NCI-H2107 treated with DMSO at 0.1 percent for 48 hours (cell line): ENCODE data around the gene GPR26.

ENCODE experiments used
- DNase-seq: peaks from one replicate; lab custom pipeline; 2025; ENCODE audit not compliant: unreplicated experiment; lab: John Stamatoyannopoulos, UW

Gene GPR26

DNA sequence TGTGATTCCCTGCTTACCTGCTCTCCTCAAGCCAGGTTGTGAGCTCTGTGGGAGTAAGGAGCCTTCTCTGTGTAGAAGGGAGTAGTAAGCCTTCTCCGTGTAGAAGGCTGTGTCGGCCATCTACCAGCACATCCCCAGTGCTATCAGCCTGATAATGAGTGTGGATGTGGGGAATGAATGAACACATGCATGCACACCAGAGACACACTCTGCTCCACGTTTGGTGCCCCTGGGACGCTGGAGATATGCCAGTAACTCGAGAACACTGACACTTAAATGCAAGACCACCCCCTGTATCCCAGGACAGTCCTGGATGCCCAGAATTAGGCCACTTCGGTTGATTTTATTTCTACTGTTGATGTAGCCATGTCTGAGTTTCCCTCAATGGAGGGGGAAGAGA lies 21.1 kb upstream of the GPR26 start:
- no peak for DNase-seq

DNA sequence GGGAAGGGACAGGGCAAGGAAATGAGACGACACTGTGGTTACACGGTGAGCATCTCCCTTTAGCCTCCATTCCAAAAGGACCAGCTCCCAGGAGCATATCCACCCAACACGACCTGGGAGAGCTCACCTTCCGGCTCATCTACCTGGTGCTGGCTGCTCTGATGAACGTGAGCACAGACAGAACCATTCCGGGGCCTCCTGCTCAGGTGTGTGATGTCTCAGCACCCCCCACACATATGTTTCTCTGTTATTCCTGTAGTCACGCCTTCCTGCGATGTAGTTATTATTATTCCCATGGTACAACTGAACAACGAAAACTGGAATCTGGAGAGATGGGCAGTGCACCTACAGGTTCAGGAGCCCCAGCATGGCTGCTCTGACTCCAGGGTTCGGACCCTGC lies 20.5 kb upstream of the GPR26 start:
- no peak for DNase-seq

DNA sequence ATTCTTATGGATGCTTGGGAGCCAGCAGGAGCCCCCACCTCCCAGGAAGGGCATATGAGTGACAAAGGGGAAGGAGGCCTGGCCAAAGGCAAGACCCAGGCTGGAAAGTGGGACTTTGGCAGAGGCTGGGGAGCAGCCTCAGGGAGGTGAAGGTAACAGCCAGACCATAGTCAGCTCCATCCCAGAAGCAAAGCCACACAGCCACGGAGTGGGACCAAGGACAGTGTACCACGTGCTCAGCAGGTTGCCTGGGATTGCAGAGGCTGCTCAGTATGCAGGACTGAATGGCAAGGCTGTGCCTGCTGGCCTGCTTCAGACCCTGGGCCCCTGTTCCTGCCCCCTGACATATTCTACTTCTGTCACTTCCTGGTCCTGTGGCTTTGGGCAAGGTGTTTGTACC lies 17.6 kb upstream of the GPR26 start:
- DNase-seq = no peak

DNA sequence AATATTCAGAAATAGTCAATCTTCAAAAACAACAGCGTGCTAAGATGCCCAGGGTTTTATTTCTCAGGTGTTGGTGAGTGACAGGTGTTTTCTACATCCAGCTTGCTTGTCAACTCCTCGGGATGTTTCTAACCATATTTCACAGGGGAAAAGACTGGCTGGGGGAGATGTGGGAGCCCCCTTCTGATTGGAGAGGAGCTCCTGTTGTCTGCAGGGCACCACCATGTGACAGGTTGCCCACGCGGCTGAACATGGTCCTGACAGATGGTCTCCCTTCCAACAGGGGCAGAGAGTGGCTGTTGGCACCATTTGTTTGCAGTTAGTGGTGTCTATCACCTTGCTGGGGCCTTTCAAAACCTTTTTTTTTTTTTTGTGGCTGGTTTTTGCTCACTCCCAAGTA lies 16.5 kb upstream of the GPR26 start:
- no peak for DNase-seq

DNA sequence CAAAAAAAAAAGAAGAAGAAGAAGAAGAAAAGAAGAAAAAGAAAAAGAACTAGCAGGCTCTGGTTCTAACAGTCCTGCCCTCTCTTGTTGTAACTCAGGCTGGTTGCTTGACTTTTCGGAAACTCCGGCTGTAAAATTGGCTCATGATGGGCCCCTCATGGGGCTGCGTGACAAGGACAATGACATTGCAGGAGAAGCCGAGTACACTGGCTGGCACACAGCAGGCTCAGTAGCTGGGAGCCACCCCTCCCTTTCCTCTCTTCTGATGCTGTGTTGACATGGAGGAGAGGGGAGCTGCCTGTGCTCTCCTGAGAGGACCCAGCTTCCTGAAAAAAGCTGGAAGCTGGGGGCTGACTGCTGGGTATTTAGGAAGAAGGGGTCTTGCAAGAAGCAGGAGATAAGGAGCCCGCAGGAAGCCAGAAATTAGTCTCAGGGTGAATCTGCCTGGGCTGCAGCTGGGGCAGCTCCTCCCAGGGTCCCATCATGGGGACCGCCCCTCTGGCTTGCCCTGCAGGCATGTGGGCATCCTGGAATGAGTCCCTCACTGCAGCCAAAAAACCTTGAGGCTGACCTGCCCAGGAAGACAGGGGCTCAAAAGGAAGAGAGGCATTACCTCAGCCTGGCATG lies 14.6 kb upstream of the GPR26 start:
- DNase-seq = no peak

DNA sequence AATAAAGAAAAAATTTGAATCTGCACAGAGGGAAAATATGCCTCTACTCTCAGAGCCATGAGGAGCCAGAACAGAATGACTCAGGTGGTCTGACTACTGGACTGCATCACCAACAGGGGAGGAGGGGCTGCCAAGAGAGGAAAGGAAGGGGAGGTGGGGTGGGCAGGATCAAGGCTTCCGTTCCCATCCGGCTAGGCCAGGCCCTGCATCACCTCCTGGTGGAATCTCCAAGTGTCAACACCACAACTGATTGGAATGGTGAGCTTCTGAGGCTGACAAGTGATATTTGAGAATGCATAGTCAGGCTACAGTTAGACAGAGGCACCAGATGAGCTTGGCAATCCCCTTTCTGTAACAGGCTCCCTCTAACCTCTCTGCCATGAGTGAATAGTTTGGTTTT lies 10.4 kb upstream of the GPR26 start:
- no peak for DNase-seq

DNA sequence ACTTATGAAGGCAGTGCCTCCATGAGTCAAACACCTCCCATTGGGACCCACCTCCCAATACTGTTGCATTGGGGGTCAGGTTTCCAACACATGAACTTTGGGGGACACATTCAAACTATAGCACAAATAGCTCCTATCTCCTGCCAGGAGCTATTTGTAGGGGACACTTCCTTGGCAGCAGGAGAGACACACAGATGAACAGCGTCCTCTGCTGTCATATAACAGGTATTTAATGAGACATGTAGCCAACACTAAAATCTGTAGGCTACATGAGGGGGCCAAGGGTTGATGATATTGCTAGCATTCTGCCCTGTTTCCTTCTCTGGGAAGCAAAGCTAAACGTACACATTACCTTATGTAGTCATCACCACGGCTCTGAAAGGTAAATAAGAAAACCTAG lies 2.6 kb upstream of the GPR26 start:
- DNase-seq = no peak

DNA sequence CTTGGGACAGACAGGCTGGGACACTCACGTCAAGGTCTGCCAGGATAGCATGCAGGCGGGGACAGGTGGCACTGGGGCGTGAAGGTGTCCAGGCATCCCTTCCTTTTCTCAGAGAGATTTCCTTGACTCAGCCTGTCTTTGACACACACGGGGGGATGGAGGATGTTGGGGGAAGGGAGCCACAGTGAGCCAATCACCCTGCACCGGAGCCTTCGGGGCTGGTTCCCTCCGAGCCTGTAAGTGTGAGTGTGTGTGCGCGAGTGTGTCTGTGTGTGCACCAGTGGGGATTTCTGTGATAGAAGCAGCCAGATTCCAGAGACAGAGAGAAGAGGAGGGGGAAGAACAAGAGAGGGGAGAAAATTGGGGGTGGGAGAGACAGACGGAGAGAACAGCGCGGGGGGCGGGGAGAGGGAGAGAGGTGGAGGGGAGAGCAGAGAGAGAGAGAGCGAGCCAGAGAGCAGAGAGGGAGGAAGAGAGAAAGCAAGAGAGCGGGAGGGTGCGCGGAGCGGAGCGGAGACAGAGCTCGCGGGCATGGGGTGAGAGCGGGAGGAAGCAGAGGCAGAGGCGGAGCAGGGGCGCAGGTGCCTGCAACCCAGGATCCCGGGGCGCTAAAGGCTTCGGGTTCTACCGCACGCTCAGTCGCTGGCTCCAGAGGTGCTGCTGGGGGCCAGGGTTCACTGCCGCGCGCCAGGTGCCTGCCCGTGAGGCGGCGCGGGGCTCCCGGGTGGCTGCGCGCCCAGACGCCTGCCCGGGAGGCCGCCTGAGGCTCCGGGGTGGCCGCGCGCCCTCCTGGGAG lies 466 bp upstream of the GPR26 start:
- no peak for DNase-seq

DNA sequence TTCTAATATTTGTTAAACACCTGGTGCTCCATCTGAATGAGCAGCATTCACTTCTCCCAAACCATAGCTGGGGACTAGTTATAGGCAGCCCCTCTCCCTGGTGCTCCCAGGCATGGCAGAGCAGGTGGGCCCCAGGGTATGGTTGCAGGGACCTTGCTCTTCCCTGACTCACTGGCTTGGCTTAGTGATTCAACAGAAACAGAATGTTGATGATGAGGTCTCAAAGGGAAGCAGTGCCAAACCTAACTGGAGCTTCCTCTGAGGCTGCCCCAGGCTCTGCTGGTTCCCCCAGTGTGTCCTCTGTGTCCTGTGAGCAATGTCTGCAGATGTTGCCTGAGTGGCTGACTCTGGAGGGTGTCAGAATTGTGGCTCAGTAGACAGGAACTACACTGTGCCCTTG lies 3.7 kb downstream of the GPR26 start:
- no peak for DNase-seq

DNA sequence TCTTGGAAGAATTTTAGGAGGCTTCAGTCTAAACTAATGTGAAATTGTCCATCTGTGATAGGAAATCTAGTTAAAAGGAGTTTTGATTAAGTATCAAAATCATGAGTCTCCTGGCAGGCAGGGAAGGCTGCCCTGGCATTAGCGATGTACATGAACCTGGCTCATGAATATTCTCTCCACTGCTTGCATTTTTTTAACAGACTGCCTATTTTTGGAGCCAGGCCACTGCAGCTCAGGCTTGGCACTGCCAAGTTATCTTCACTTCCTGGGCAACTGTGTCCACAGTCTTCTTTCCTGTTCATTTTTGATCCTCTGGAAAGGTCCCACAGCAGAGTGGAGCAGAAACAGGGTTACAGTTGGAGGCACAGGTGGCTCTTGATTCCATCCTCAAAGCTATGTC lies 7.0 kb downstream of the GPR26 start:
- no peak for DNase-seq

DNA sequence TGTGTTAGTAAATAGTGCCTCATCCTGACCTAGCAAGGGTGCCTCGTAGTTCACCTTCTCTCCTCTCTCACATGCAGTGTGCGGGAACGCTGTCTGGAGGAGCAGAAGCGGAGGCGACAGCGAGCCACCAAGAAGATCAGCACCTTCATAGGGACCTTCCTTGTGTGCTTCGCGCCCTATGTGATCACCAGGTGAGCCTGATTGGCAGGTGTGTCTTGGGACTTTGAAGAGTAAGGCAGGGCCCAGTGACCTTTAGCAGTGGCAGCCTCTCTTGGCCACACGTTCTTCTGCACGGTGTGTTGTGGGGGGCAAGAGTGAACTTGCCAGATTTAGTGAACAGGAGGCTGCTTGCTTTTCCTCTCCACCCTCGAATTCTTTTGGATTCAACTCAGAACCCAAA lies 8.6 kb downstream of the GPR26 start:
- no peak for DNase-seq

DNA sequence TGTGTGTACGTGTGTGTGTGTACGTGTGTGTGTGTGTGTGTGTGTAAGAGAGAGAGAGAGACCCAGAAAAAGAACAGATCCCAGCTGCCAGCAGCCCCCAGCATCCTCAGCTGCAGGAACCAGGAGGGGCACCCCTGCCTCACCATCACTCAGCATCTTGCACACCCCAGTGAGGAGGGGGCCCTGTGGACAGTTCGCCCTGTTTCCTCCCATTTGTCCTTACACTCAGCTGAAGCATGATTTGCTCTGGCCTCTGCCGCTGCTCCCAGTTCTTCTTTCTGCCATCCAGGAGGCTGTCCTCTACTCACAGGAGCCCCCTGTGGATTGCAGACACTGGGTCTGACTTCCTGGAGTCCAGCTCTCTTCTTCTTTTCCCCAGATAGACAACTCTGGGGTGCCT lies 9.7 kb downstream of the GPR26 start:
- DNase-seq = no peak

DNA sequence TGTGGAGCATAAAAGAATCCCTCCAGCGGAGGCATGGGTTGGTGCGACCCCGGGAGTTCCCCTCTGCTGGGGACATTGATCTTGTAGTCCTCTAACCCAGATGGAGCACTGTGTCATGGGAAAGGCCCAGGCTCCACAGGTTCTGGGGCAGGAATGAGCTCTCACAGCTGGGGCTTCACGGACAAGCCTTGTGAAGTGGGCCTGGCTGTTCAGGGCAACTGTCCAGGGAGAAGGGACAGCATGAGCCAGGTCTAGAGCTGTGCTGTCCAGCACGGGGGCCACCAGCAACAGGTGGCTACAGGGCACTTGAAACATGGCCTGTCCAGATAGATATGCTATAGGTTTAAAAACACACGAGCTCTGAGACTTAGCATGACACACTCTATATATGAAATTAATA lies 11.4 kb downstream of the GPR26 start:
- no peak for DNase-seq

DNA sequence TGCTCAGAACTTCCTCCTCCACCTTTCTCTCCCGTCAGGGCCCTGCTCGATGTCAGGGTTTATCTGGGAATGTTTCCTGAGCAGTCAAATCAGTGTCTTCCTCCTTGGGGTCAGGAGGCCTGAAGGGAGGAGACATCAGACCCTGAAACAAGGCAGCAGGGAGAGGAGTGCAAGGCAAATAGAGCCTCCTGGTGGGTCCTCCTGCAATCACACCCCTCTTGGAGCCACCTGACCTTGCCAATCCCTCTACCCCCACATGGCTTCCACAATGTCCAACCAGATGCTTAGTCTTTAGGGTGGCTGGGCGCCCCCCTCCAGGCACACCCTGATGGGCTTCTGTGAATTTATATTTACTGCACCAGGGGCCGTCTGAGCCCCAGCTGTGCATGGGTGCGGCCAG lies 12.2 kb downstream of the GPR26 start:
- no peak for DNase-seq

DNA sequence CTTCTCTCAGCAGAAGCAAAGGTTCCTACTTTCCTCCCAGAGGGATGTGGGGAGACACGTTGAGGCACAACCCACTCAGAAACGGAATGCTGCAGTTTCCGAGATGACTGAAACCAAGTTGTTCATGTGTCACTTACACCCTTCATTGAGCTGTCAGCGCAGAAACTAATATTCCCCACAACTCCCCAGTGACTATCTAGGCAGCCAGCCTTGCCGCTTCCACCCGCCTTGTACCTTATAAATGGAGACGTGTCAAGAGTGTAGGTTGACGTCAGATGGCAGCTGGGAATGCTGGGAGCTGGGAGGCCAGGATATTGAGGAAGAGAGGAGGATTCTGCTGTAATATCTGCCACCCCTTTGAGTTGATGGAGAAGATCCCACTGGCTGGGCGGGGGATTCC lies 15.1 kb downstream of the GPR26 start:
- no peak for DNase-seq

DNA sequence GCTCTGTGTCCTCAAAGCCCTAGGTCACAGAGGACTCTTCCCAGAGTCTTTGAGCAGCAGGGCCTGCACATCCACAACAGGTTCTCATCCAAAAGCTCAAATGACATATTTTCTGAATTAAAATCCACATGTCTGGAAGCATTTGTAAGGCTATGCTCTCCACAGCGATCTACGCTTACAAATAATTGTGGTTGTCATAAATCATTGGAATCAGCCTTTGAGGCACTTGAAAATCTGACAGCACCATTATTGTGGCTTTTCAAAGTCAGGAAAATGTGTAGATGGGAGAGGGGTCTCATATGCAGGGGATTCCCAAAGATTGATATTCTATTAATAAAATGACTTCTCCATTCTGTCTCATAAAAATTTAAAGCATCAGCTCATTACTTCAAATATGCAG lies 16.3 kb downstream of the GPR26 start:
- DNase-seq = no peak

DNA sequence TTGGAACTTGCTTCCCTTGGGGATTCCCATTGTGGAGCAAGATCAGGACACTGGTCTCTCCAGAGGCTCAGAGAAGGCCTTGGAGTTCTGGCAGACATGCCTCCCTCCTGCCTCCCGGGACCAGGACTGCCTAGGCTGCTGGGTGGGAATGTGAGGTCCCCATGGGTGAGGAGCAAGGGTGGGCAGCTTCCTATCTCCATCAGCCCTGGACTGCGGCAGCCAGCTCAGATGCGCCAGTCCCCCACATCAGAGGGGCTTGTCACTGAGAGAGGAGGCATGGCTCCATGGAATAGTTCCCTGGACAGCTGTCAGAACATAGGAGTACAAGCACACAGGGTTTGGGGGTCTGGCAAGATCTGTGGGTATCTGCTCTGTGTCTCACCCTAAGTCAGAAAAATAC lies 17.3 kb downstream of the GPR26 start:
- DNase-seq = no peak

DNA sequence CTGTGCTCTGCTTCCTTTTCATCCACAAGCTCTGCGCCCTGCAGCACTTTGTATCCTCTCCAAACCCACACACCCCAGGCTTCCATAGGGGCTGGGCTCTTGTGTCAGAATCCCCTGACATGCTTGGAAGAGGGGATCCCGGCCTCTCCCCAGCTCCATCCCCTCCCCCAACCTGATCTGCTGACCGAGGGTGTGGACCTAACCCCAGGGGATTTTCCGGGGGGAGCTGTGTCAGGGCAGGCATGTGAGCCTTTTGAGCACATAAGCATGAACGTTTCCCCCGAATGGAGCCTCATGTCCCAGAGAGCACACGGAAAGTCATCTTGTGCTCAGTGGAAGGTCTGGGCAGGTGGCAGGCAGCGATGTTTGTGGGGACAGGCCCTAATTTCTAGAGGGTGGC lies 17.7 kb downstream of the GPR26 start:
- no peak for DNase-seq

DNA sequence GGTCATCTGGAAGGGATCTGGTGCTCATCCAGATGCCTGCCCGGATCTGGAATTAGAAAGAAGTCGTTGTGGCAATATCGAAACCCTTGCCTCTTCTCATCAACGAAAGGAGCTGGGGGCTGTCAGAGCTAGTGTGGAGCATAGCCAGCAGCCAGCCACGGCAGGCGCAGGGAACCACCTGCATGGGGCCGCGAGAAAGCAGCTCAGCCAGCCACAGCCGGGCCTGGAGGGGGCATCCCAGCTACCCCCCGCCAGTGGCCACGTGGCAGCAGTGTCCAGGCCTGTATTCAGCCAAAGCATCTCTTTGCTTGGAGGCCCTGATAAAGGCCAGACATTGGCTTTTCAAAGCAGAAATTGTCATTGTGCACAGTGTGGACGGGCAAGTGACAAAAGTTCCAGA lies 19.1 kb downstream of the GPR26 start:
- DNase-seq = no peak

DNA sequence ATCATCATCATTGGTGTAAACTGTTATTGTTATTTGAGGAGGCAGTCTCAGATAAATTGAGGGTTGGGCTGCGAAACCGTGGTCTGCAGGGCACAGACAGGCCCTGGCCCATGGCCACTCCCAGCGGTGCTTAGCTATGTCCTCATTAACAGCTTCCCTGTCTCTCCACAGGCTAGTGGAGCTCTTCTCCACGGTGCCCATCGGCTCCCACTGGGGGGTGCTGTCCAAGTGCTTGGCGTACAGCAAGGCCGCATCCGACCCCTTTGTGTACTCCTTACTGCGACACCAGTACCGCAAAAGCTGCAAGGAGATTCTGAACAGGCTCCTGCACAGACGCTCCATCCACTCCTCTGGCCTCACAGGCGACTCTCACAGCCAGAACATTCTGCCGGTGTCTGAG lies 21.6 kb downstream of the GPR26 start:
- DNase-seq = no peak

DNA sequence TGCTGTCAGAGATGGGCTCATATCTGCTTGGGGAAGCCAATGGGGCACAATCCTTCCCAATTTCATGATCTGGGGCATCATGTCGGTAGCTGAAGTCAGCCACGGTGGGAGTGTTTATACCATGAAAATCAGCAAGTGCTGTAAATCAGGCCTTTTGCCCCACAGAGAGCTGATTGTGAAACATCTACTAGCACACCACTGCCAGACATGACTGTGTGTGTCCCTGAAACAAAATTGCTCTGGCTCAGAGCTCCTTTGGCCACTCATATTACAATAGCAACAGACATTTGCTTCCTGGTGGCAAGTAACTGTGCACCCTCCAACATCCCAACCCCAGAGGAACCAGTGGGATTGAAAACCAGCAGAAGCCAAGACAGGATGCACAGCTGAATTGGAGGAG lies 23.7 kb downstream of the GPR26 start:
- DNase-seq = no peak

DNA sequence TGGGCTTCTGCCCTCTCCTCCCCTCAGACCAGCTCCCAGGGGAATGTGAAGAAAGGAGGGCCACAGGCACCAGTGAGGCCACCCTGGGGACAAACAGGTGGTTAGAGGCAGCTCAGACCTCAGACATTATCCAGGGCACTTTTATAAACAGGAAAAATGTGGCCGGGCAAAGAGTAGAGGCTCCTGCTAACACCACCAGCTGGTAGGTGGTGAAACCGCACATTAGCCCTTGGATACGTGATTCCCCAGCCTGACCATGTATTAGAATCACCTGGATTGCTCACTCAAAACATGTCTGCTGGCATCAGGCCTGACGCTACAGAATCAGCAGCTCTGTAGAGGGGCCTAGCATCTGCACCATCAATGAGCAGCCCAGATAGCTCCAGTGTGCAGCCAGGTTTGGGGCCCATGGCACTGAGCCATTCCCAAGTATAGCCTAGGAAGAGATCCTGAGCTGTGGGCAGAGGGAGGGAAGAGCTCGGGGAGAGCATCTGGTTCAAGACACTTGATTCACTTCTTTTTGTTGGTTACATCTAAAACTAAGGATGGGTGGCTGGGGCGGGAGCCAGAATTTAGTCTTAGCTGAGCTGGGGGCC lies 37.1 kb downstream of the GPR26 start:
- no peak for DNase-seq

DNA sequence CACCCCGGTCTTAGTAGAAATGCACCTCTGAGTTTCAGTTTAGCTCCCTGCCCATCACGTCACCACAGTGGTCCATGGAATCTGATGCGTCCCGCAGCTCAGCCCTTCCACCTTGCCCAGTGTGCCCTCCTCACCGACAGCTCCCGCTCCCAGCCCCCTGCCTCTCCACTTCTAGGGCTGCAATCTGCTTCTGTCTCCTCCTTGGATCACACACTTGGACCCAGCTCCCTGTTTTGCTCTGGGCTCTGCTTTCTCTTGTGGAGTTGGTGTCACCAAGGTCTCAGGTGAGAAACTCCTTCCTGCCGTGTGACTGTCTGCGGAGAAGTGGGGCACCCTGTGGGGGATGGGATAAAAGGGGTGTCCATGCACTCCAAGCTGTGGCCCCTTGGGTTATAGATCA lies 37.9 kb downstream of the GPR26 start:
- no peak for DNase-seq
